Spleen (tissue), 11 donors: ENCODE results near the gene MSI2. TPM values are rescaled to one million over a fixed set of nuclear protein-coding genes. Genes with fewer than 3 reads are reported as not detected.

Experiments
- DNase-seq: peaks from one replicate; pipeline ENCODE4 v3.0.0-alpha.2; 2020
- H3K27ac ChIP-seq, 8 donors: fragments of 200-600 bp; sonication (generic) in 7 of 8; 1 replicate in 4 of 8; 2 replicates in 4 of 8; pipeline versions ENCODE4 v1.5.0 to v1.8.0; 2016 to 2021; ENCODE audit warnings: inconsistent platforms in 4 of 8, mild to moderate bottlenecking in 4 of 8, moderate library complexity in 1 of 8
- H3K27me3 ChIP-seq, 7 donors: fragments of 200-600 bp; sonication (generic) in 6 of 7; replicated peaks in 1 of 7; 1 replicate in 4 of 7; 2 replicates in 3 of 7; pipeline versions ENCODE4 v1.5.0 to v1.8.0; 2016 to 2021; ENCODE audit warnings: inconsistent platforms in 3 of 7, mild to moderate bottlenecking in 1 of 7
- H3K36me3 ChIP-seq, 6 donors: fragments of 200-600 bp; sonication (generic) in 5 of 6; 1 replicate in 4 of 6; 2 replicates in 2 of 6; pipeline versions ENCODE4 v1.5.0 to v1.8.0; 2016 to 2021; ENCODE audit warnings: inconsistent platforms in 2 of 6
- H3K4me1 ChIP-seq, 6 donors: fragments of 200-600 bp; sonication (generic) in 5 of 6; 1 replicate in 3 of 6; 2 replicates in 3 of 6; pipeline versions ENCODE4 v1.5.0 to v1.8.0; 2016 to 2021; ENCODE audit warnings: inconsistent platforms in 3 of 6
- H3K4me3 ChIP-seq, 8 donors: fragments of 200-600 bp; sonication (generic) in 7 of 8; 1 replicate in 4 of 8; 2 replicates in 4 of 8; pipeline versions ENCODE4 v1.5.0 to v1.8.0; 2016 to 2021; ENCODE audit warnings: inconsistent platforms in 4 of 8, mild to moderate bottlenecking in 4 of 8, moderate library complexity in 2 of 8
- H3K9me3 ChIP-seq, 8 donors: fragments of 200-600 bp; sonication (generic) in 7 of 8; 1 replicate in 4 of 8; 2 replicates in 4 of 8; pipeline versions ENCODE4 v1.5.0 to v1.8.0; 2016 to 2021; ENCODE audit warnings: inconsistent platforms in 4 of 8
- POLR2A ChIP-seq, 3 donors: fragments of 450-650 bp; IDR thresholded peaks; one replicate each; pipeline ENCODE4 v1.5.1; 2017; ENCODE audit warnings: antibody characterized with exemption in 3 of 3, mild to moderate bottlenecking in 1 of 3
- POLR2AphosphoS5 ChIP-seq, 3 donors: sonication (generic); formaldehyde crosslinking; IDR thresholded peaks; one replicate each; pipeline ENCODE4 v1.5.1; 2017; ENCODE audit warnings: antibody characterized with exemption in 3 of 3
- WGBS, 5 donors: extraction: QIAGEN DNeasy Blood & Tissue Kit in 3 of 5; methylation state at CpG; one replicate each; pipeline versions ENCODE4 v1.1.5 to v1.1.7; 2013 to 2018; 5-methylcytosine and 5-hydroxymethylcytosine counted together
- intact Hi-C: fragments of 100-400 bp; cut with DNase I; formaldehyde crosslinking; loops from one replicate; pipeline ENCODE4 v1.15.0; 2023; ENCODE audit warnings: low total_unique reads
- polyA plus RNA-seq, 3 donors: library from polyadenylated mRNA; stranded (reverse); fragments of 200-250 nt; gene quantifications; one replicate each; pipeline ENCODE4 v1.2.1, GENCODE V29; 2013
- total RNA-seq, 7 donors: library from RNA; depleted of rRNA in 3 of 7; stranded (reverse); fragments of >200 nt in 3 of 7; fragmentation: NEBNext Ultra II Directional in 4 of 7; extraction: Animal tissue kit (Norgen Biotek cat#: 25700) in 4 of 7; gene quantifications; one replicate each; pipeline versions ENCODE4 v1.1.0 to v1.2.1, GENCODE V29; 2016 to 2021
- TF ChIP-seq, protein P1 (sequence below), 11 experiments: fragments of 200-600 bp in 7 of 11; fragments of 450-650 bp in 4 of 11; sonication (generic) in 4 of 11; IDR thresholded peaks in 8 of 11; conservative IDR thresholded peaks in 3 of 11; 1 replicate in 7 of 11; 2 replicates in 4 of 11; pipeline versions ENCODE4 v1.4.0 to v1.8.0; 2016 to 2021; ENCODE audit warnings: antibody characterized with exemption in 11 of 11, inconsistent platforms in 4 of 11, mild to moderate bottlenecking in 1 of 11
- donor health status: healthy with polysubstance abuse.
- donor health status: DM: no; HTN: no; CAD: no; lungs with moderate emphysema.
- donor health status: DM: no; HTN: no; CAD: no.
- donor health status: Bipolar disorder and iron deficiency.
- donor health status: healthy.
- donor health status: DM: no; HTN: no; CAD: no.
- donor health status: DM: yes; HTN: yes; CAD: no.

Gene MSI2
- total and polyA plus RNA-seq, 10 donors, result 9.8 to 131 (median 64.7) TPM

DNA sequence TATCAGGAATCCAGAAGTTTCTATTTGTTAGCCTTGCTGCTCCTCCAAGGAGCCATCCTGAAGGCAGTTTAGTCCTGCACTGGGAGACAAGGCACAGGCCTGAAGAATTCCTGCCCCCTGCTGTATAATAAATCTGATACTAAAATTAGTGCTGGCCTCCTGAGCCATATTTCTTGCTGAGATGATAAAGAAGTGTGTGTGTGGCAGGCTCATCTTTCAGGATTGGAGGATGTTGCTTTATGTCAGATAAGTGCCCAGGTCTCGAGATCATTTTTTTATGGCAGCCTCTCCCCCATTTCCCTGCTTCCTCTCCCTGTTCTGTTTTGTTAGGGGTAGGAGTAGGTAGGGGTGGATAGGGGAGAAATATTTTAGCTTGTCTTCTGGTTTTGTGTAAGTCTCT lies 26.0 kb downstream of the MSI2 start:
- Histone ChIP-seq H3K27ac (no peak overlapping the region), H3K9me3 (no peaks in the 10 kb centered on the region), H3K36me3 (peaks cover 0 to 33% (median 8%) of the 10 kb centered on the region in 6 donors), H3K4me1 (peaks cover 21 to 56% (median 36%) of the 10 kb centered on the region in 6 donors), H3K4me3 (no peak overlapping the region), H3K27me3 (no peaks in the 10 kb centered on the region)
- no peak for DNase-seq
- 48 to 72% (median 64%) methylated on average over 1 of the region's 1 CpG for WGBS, 5 donors
- intact Hi-C loops, result no loop called here
- TF ChIP-seq POLR2A (IDR thresholded peaks at IDR 0.05) (no peak), POLR2AphosphoS5 (IDR thresholded peaks at IDR 0.05) (no peak)
- TF ChIP-seq, protein P1, sequence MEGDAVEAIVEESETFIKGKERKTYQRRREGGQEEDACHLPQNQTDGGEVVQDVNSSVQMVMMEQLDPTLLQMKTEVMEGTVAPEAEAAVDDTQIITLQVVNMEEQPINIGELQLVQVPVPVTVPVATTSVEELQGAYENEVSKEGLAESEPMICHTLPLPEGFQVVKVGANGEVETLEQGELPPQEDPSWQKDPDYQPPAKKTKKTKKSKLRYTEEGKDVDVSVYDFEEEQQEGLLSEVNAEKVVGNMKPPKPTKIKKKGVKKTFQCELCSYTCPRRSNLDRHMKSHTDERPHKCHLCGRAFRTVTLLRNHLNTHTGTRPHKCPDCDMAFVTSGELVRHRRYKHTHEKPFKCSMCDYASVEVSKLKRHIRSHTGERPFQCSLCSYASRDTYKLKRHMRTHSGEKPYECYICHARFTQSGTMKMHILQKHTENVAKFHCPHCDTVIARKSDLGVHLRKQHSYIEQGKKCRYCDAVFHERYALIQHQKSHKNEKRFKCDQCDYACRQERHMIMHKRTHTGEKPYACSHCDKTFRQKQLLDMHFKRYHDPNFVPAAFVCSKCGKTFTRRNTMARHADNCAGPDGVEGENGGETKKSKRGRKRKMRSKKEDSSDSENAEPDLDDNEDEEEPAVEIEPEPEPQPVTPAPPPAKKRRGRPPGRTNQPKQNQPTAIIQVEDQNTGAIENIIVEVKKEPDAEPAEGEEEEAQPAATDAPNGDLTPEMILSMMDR (IDR thresholded peaks at IDR 0.05 in 8 of 11, conservative IDR thresholded peaks at IDR 0.05 in 3 of 11), result no peak

DNA sequence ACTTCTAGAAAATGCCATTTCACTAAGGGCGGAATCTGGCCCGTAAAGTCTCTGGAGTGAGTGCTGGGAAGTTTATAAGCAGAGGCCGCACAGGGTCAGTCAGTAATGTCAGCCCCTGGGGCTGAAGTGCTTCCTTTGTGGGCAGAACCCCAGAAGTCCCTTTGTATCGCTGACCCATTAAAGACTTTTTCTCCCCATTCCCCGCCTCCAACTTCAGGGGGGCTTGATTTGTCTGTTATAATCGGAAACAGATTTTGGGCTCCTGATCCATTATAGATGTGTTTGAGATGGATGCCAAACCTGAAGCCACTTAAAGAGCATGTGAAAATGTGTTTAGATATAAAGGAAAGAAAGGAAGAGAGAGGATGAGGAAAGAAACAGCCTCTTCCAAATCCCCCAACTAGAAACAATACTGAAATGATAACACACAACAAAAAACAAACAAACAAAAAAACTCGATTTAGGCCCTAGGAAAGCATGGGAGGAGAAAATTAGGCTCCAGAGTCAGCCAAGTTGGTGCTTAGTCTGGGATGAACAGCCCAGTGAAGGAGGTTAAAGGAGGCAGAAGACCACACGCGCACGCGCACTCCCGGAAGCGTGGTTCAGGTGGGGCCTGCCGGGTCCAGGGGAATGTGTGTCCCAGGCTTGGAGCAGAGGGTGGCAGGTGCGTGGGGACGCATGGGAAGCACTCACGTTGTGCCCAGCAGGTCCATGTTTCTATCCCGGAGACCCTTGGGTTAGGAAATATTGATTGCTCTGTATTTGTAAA lies 27.1 kb downstream of the MSI2 start:
- peaks cover 0 to 29% (median 5%) of the 10 kb centered on the region in 6 donors for H3K36me3 ChIP-seq
- no peak overlapping the region for H3K27ac ChIP-seq
- TF ChIP-seq POLR2A (IDR thresholded peaks at IDR 0.05) (no peak), POLR2AphosphoS5 (IDR thresholded peaks at IDR 0.05) (no peak)
- TF ChIP-seq, protein P1 (IDR thresholded peaks at IDR 0.05 in 8 of 11, conservative IDR thresholded peaks at IDR 0.05 in 3 of 11), result no peak
- peaks cover 24 to 65% (median 40%) of the 10 kb centered on the region in 6 donors for H3K4me1 ChIP-seq
- no peaks in the 10 kb centered on the region for H3K9me3 ChIP-seq
- intact Hi-C loops, result no loop called here
- 88 to 92% (median 88%) methylated on average over 18 of the region's 18 CpGs for WGBS, 5 donors
- H3K4me3 ChIP-seq, result no peak overlapping the region
- no peaks in the 10 kb centered on the region for H3K27me3 ChIP-seq
- DNase-seq, result no peak

DNA sequence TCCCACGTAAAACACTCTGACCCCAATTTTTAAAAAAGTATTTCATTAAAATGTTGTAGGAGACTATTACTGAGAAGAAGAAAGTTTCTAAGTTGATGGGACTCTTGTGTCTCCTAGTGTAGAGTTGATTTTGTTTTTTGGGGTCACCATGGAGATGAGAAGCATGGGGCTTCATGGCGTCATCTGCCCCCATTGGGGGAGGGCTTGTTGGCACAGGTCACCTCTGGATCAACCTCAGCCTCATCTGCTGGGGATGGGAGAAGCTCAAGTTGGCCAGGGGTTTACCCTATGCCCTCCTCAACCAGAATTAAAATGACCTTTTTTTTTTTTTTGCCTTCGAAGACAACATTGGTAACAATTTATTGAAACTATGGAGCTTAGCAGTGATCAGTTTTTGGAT lies 28.3 kb downstream of the MSI2 start:
- 29 to 56% (median 42%) methylated on average over 3 of the region's 3 CpGs for WGBS, 5 donors
- H3K4me3 ChIP-seq, result no peak overlapping the region
- H3K4me1 ChIP-seq, result peaks cover 24 to 76% (median 40%) of the 10 kb centered on the region in 6 donors
- intact Hi-C loops, result no loop called here
- H3K9me3 ChIP-seq, result no peaks in the 10 kb centered on the region
- TF ChIP-seq POLR2A (IDR thresholded peaks at IDR 0.05), result no peak
- no peak for TF ChIP-seq POLR2AphosphoS5 (IDR thresholded peaks at IDR 0.05)
- TF ChIP-seq, protein P1 (IDR thresholded peaks at IDR 0.05 in 8 of 11, conservative IDR thresholded peaks at IDR 0.05 in 3 of 11), result no peak
- peaks cover 0 to 23% (median 0%) of the 10 kb centered on the region in 6 donors for H3K36me3 ChIP-seq
- DNase-seq, result no peak
- peak overlapping the region in 7 of 8 donors; percentile 29 to 62 (median 50) for H3K27ac ChIP-seq
- no peaks in the 10 kb centered on the region for H3K27me3 ChIP-seq

DNA sequence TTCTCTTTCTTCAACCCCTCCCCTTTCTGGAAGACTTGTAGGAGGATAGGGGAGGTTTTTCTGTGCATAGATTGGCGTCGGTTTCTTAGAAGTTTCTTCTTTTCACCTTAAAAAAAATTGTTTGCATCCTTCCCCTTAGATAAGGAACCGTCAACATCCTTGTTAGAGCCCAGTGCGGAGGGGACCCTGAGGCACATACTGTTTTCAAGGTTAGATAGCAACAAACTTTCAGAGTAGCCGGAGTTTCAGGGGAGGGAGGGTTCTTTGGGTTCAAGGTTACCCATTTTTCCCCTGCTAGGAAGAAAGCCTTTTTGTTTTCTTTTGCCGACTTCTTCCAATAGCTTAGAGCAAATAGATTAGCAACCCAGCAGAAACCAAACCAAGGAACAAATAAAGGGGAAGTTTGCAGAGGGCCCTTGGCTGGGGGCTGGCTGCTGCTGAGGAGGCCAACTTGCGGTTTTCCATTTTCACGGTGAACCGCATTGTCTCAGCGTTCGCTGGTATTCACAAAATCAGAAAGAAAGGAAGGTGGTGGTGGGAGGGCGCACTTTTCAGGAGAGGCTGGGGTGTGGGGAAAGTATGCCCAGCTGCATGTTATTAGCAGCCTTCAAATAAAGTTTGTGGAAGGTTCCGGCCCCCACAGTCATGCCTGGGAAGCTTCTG lies 28.8 kb downstream of the MSI2 start:
- DNase-seq, result peak; percentile 80
- peaks cover 0 to 25% (median 0%) of the 10 kb centered on the region in 6 donors for H3K36me3 ChIP-seq
- intact Hi-C loops, result no loop called here

More for the DNA sequence above, 28.8 kb downstream of the MSI2 start:
- Histone ChIP-seq H3K4me3 (peak overlapping the region in 2 of 8 donors; percentile 7 to 33), H3K27ac (peak overlapping the region in 7 of 8 donors; percentile 29 to 62 (median 50)), H3K4me1 (peaks cover 24 to 80% (median 40%) of the 10 kb centered on the region in 6 donors), H3K9me3 (no peaks in the 10 kb centered on the region), H3K27me3 (no peaks in the 10 kb centered on the region)
- WGBS, 5 donors, result 16 to 27% (median 22%) methylated on average over 13 of the region's 13 CpGs
- TF ChIP-seq, protein P1 (IDR thresholded peaks at IDR 0.05 in 8 of 11, conservative IDR thresholded peaks at IDR 0.05 in 3 of 11), result no peak
- peak in 1 of 3 donors; percentile 3 for TF ChIP-seq POLR2AphosphoS5 (IDR thresholded peaks at IDR 0.05)
